Loucy (cell line): ENCODE results near the gene EME2.

Experiments used
- EZH2phosphoT487 ChIP-seq: fragments of 200-600 bp; IDR thresholded peaks from 2 replicates; pipeline ENCODE4 v1.6.1; 2018; ENCODE audit warnings: antibody characterized with exemption, mild to moderate bottlenecking, moderate library complexity, borderline replicate concordance
- TF ChIP-seq, protein P1 (sequence below): fragments of 200-600 bp; sonication (generic); conservative IDR thresholded peaks from 2 replicates; pipeline ENCODE4 v1.5.1; 2014; ENCODE audit warnings: mild to moderate bottlenecking, antibody characterized with exemption, low read length

DNA sequence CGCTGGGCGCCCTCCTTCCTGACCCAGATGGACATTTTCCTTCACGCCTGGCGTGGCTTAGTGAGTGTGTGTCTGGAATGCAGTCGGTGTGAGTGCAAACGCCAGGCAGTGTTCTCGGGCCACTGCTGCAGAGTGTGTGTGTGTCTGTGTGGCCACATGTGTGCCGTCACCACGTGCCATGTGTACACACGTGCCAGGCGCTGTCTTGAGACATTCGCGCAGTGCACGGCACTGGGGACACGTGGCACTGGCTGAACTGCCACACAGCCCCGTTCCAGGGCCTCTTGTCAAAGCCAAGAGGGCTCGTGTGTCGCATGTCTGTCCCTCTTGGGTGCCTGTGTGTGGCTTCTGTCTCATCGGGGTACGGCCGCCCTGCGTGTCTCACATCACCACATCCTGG, 37.8 kb upstream of the EME2 start:
- TF ChIP-seq, protein P1, sequence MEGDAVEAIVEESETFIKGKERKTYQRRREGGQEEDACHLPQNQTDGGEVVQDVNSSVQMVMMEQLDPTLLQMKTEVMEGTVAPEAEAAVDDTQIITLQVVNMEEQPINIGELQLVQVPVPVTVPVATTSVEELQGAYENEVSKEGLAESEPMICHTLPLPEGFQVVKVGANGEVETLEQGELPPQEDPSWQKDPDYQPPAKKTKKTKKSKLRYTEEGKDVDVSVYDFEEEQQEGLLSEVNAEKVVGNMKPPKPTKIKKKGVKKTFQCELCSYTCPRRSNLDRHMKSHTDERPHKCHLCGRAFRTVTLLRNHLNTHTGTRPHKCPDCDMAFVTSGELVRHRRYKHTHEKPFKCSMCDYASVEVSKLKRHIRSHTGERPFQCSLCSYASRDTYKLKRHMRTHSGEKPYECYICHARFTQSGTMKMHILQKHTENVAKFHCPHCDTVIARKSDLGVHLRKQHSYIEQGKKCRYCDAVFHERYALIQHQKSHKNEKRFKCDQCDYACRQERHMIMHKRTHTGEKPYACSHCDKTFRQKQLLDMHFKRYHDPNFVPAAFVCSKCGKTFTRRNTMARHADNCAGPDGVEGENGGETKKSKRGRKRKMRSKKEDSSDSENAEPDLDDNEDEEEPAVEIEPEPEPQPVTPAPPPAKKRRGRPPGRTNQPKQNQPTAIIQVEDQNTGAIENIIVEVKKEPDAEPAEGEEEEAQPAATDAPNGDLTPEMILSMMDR, result no peak
- TF ChIP-seq EZH2phosphoT487, result no peak
